Measurements from ENCODE around the gene PITPNC1.

DNA sequence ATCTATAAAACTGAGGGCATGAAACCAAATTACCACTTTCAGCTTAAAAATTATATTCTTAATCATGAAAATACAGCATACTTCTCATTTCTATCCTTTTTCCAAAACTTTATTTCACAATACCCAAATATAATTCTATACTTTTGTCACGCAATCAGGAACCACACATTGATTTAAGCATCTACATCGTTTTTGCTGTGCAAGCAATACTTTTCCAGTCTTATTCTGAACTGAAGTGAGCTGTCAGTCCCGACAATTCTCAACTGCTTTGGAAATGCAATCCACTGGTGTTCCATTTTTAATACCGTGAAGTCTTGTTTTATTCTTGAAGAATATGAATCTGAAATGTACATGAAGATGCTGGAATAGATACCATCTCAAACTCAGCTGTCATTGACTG lies 280.5 kb downstream of the PITPNC1 start:
- TF ChIP-seq, protein P1, sequence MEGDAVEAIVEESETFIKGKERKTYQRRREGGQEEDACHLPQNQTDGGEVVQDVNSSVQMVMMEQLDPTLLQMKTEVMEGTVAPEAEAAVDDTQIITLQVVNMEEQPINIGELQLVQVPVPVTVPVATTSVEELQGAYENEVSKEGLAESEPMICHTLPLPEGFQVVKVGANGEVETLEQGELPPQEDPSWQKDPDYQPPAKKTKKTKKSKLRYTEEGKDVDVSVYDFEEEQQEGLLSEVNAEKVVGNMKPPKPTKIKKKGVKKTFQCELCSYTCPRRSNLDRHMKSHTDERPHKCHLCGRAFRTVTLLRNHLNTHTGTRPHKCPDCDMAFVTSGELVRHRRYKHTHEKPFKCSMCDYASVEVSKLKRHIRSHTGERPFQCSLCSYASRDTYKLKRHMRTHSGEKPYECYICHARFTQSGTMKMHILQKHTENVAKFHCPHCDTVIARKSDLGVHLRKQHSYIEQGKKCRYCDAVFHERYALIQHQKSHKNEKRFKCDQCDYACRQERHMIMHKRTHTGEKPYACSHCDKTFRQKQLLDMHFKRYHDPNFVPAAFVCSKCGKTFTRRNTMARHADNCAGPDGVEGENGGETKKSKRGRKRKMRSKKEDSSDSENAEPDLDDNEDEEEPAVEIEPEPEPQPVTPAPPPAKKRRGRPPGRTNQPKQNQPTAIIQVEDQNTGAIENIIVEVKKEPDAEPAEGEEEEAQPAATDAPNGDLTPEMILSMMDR (conservative IDR thresholded peaks at IDR 0.05; ENCODE audit: low read depth, low read length) = no peak
- TF ChIP-seq EZH2 (IDR thresholded peaks at IDR 0.05; ENCODE audit: low read length, unreplicated experiment) (no peak), EZH2phosphoT487 (IDR thresholded peaks at IDR 0.05; ENCODE audit: borderline replicate concordance, low read length) (no peak)

Measured in PC-3 (cell line).